Loucy (cell line): ENCODE data around the gene MRPS31.

Source experiments
- CTCF ChIP-seq: fragments of 200-600 bp; sonication (generic); conservative IDR thresholded peaks from 2 replicates; pipeline ENCODE4 v1.5.1; 2014; ENCODE audit warnings: mild to moderate bottlenecking, antibody characterized with exemption, low read length
- EZH2phosphoT487 ChIP-seq: fragments of 200-600 bp; IDR thresholded peaks from 2 replicates; pipeline ENCODE4 v1.6.1; 2018; ENCODE audit warnings: antibody characterized with exemption, mild to moderate bottlenecking, moderate library complexity, borderline replicate concordance

GRCh38 chr13:40779796-40780285, 8.9 kb upstream of the MRPS31 start:
- no peak for TF ChIP-seq CTCF
- TF ChIP-seq EZH2phosphoT487 = no peak
